GM18873 (cell line): ENCODE measurements around the gene VPS37D.
"Not testable (repeated sequence)": the region's sequence is repeated elsewhere in the genome, so short reads cannot be mapped to it uniquely, and the experiment has no call there.

Experiments used
- ATAC-seq: cut with Tn5 transposase; IDR thresholded peaks from one replicate; pipeline ENCODE4 v1.9.1; 2021; ENCODE audit warnings: mild to moderate bottlenecking, moderate library complexity, moderate number of reproducible peaks; ENCODE audit not compliant: unreplicated experiment, low FRiP score

The VPS37D gene

DNA sequence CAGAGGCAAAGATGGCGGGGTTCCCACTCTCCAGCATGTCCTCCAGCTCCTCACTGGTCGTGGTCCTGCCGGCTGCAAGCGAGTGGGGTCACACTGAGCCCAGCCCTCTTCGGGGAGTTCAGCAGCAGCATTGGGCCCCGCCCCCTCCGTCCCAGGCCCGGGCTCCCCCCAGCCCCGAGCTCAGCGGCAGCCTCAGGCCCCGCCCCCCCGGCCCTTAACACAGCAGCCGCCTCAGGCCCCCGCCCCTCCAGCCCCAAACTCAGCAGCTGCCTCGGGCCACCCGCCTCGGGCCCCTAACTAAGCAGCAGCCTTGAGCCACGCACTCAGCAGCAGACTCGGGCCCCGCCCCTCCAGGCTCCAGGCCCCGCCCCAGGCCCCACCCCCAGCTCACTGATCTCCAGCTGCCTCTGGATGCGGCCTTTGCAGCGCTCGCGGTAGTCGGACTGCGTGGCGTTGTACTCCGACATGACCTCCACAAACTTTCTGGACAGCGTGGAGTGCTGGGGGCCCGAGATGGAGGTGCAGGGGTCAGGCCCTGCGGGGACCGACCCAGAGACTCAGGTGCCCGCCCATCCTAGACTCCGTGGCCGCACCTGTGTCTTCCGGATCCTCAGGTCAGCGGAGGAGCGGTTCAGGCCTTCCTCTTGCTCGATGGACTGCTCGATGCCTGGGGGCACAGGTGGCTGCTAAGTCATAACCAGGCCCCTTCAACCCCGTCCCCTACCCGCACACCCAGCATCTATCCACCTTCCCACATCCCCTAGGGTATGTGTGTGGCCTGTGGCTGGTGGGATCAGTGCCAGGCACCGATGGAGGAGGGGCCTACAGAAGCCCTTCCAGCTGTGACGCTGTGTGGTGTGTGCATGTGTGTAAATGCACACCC lies 36.4 kb downstream of the VPS37D start:
- no peak for ATAC-seq

- ATAC-seq: no peak
Observed at GRCh38 chr7:73704640-73705550, 37.3 kb downstream of the VPS37D start.

GRCh38 chr7:73705551-73705920 lies 37.9 kb downstream of the VPS37D start:
- no peak for ATAC-seq

- ATAC-seq: no peak
Observed at GRCh38 chr7:73706126-73707044, 38.8 kb downstream of the VPS37D start.

- no peak for ATAC-seq
Observed at GRCh38 chr7:73707045-73707631, 39.5 kb downstream of the VPS37D start.

DNA sequence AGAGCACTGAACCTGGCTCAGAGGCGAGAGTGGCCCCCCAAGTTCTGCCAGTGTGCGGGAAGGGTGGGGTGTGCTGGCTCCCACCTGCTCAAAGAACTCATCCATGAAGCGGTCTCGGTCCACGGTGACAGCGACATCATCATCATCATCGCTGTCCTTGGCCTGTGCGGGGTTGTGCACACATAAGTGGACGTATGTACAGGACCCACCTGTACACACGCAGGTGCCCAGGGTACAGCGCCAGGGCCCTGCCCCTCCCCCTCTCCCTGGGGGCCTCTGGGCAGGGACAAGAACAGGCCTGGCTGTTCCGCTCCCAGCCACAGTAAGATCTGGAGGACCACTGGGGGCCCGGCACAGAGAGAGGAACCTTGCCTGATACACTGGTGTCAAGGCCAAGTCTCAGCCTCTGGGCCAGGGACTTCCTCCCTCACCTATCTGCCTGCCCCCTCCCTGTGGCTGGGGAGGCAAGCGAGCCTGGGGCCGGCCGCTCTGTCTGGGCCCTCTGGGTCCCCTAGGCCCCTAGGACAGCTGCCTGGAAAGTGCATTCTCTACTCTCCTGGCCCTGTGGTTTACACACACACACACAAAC lies 41.4 kb downstream of the VPS37D start:
- no peak for ATAC-seq

- no peak for ATAC-seq
Observed at GRCh38 chr7:73712773-73713172, 45.1 kb downstream of the VPS37D start.

- ATAC-seq: not testable (repeated sequence)
Observed at GRCh38 chr7:73713319-73713718, 45.7 kb downstream of the VPS37D start.

DNA sequence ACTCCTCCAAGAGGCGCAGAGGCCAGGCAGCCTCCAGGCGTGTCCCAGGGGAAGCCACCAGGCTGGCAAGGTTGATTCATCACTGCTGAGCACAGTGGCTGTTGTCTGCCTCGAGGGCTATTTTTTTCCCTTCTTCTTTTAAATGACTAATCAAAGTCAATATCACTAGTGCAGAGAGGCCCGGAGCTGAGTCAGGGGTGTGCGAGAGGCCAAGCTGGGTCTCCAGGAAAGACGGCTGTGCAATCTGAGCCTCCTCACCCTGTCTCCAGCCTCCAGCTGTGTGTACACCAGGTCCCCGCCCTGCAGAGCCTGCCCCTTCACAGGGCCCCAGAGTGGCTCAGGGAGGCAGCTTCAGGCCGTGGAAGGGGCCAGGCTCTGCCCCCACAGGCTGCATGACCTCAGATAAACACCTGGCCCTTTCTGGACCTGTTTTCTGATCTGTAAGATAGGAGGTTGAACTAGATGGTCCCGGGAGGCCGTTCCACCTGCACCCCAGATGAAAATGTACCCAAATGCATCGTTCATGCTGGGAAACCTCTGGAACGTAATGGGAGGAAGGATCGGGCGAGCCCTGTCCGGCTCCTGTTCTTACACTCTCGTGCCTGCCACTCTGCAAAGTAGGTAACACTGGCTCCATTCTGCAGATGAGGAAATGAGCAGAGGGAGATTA lies 48.2 kb downstream of the VPS37D start:
- ATAC-seq: no peak

DNA sequence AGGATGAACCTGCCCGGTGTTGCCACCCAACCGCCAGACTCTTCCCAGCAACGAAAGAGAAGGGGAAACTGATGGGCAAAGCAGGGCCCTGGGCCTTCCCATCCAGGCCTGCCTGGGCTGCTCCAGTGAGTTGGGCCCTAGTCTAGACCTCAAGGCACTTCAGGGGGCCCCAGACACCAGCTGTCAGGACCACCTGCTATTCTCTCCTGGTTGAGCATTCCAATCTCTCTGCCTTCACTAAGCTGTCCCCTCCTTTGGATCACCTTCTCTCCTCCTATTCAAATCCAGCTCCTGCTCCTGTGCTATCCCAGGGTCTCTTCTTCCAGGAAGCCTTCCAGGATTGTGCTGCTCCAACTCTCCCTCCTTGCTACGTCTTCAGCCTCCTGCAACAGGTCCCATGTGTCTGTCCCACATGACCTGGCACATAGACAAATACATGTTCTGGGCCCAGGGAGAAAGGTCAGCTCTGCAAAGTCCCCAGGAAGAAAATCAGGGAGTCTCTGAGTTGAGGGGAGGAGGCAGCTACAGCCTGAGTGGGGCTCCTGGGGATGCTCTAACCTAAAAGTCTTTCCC lies 48.8 kb downstream of the VPS37D start:
- ATAC-seq: no peak

DNA sequence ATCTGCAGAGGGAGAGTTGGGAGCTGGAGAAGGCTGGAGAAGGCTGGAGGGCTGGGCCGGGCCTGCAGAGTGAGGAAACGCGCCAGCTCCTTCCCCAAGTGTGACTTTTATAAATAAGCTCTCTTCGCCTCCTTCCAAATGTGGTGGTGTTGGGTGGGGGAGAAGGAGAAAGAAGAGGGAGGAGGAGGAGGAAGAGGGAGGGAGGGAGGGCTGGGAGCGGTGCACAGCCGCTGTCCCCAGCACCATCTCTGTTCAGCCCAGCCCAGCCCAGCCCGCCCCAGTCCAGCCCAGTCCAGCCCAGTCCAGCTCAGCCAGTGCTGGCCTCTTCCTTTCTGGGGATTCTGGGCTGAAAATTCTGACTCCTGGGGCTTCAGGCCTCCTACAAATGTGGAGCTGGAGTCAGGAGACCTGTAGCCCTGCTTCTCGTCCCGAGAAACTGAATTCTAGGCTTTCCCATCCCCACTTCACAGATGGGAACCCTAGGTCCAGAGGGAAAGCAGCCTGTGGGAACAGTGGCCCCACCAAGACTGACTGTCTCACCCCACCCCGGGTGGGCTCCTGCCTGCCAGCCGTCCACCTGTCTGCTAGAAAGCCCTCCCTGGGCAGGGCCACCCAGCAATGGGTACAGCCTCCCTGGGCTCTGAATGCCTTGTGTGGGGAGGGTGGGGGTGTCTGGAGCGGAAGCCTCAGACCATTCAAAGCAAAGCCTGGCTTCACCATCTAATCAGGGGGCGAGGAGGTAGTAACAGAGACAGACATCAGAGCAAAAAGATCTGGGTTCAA lies 49.6 kb downstream of the VPS37D start:
- ATAC-seq: no peak

GRCh38 chr7:73717991-73718405 lies 50.4 kb downstream of the VPS37D start:
- no peak for ATAC-seq

- ATAC-seq: no peak
Observed at GRCh38 chr7:73718438-73718881, 50.8 kb downstream of the VPS37D start.

GRCh38 chr7:73718905-73719805 lies 51.5 kb downstream of the VPS37D start, which contains the start of gene STX1A:
Gene STX1A, minus strand, starts transcription at chr7:73719669. Its CDS starts 38 bp downstream, at chr7:73719631.
- ATAC-seq: no peak

GRCh38 chr7:73719806-73720169 lies 52.2 kb downstream of the VPS37D start:
- no peak for ATAC-seq

DNA sequence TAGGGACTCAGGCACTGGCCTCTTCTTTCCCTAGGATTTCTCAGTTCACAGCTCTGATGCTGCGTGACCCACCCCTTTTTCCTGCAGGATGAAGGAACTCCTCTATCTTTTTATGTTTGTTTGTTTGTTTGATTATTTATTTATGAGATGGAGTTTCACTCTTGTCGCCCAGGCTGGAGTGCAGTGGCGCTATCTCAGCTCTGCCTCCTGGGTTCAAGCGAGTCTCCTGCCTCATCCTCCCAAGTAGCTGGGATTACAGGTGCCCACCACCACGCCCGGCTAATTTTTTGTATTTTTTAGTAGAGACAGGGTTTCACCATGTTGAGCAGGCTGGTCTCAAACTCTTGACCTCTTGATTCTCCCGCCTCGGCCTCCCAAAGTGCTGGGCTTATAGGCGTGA lies 52.8 kb downstream of the VPS37D start:
- ATAC-seq: not testable (repeated sequence)

DNA sequence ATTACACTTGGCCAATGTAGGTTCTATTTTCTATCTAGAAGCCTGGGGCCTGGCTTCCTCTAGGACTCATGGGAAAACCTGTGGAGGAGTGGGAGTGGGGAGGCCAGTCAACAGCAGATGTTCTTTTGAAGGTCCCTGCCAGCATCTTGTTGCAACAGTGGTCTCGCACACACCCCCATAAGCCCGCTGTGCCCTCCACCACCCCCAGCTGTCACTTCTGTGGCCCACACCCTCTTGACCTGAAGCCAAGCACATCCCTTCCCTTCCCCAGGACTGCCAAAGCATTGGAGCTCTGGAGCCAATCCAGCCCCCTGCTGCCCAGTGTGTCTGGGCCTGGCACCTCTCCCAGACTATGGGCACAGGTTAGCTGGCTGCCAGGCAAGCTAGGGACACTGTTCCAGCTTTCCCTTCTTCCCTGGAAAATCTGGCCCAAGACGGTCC lies 53.8 kb downstream of the VPS37D start:
- ATAC-seq: no peak
